ENCODE data around the gene GKN2. TPM values are rescaled to one million over a fixed set of nuclear protein-coding genes. Genes with fewer than 3 reads are reported as not detected.

Gene GKN2
- total RNA-seq, 1 experiment from 2014 or later: not detected

GRCh38 chr2:68946117-68946516, 6.6 kb downstream of the GKN2 start:
- H2AK5ac ChIP-seq (ENCODE audit: insufficient read length, low read length): no peak overlapping the region
- Mint-ChIP-seq H3K4me1 (peaks cover 12 to 13% of the 10 kb centered on the region in 2 experiments), H3K36me3 (ENCODE audit: insufficient read depth in 1 of 3, low read depth in 3 of 3) (no peaks in the 10 kb centered on the region), H3K27ac (no peak overlapping the region), H3K27me3 (ENCODE audit: low read depth) (peaks cover 11% of the 10 kb centered on the region), H3K9me3 (no peaks in the 10 kb centered on the region; a peak in 1 of 5 replicates), H3K4me3 (no peak overlapping the region)
- no peak overlapping the region for H2BK20ac ChIP-seq (ENCODE audit: low read depth, low read length, poor library complexity, severe bottlenecking)
- H2BK12ac ChIP-seq (ENCODE audit: insufficient read length, low read depth, low read length): no peak overlapping the region
- no peak overlapping the region for H3K27ac ChIP-seq (ENCODE audit: insufficient read length, low read depth, low read length)
- H3K18ac ChIP-seq (ENCODE audit: insufficient read length, low read depth, low read length): no peak overlapping the region
- H3K14ac ChIP-seq (ENCODE audit: insufficient read depth, low read length): no peak overlapping the region
- no peaks in the 10 kb centered on the region for H4K20me1 ChIP-seq (ENCODE audit: control insufficient read depth, insufficient read depth, insufficient read length)
- H3K27me3 ChIP-seq (ENCODE audit: insufficient read depth, low read length): no peaks in the 10 kb centered on the region
- no peaks in the 10 kb centered on the region for H3K4me1 ChIP-seq (ENCODE audit: insufficient read depth, low read length)
- no peak overlapping the region for H3K9ac ChIP-seq (ENCODE audit: extremely low read depth, insufficient read length, low read length)
- no peak overlapping the region for H3K4me2 ChIP-seq (ENCODE audit: insufficient read depth, insufficient read length, low read length)
- no peaks in the 10 kb centered on the region for H3K79me2 ChIP-seq (ENCODE audit: insufficient read depth, low read length)
- no peak overlapping the region for H2BK120ac ChIP-seq (ENCODE audit: low read depth, low read length, poor library complexity, severe bottlenecking)
- no peak overlapping the region for H2BK15ac ChIP-seq (ENCODE audit: low read depth, low read length)
- DNase-seq: no peak
- no peaks in the 10 kb centered on the region for H3K79me1 ChIP-seq (ENCODE audit: insufficient read depth, low read depth, low read length, poor library complexity, severe bottlenecking)
- H3K23ac ChIP-seq (ENCODE audit: insufficient read length, low read depth, low read length): no peak overlapping the region
- H4K5ac ChIP-seq (ENCODE audit: insufficient read length, low read depth, low read length): no peak overlapping the region
- H3K4ac ChIP-seq (ENCODE audit: low read depth, low read length): no peak overlapping the region
- no peak overlapping the region for H2AFZ ChIP-seq (ENCODE audit: low read length)
- no peak overlapping the region for H4K91ac ChIP-seq (ENCODE audit: insufficient read length, low read depth, low read length)
- H3T11ph ChIP-seq (ENCODE audit: low read length): no peak overlapping the region
- TF ChIP-seq, protein P1, sequence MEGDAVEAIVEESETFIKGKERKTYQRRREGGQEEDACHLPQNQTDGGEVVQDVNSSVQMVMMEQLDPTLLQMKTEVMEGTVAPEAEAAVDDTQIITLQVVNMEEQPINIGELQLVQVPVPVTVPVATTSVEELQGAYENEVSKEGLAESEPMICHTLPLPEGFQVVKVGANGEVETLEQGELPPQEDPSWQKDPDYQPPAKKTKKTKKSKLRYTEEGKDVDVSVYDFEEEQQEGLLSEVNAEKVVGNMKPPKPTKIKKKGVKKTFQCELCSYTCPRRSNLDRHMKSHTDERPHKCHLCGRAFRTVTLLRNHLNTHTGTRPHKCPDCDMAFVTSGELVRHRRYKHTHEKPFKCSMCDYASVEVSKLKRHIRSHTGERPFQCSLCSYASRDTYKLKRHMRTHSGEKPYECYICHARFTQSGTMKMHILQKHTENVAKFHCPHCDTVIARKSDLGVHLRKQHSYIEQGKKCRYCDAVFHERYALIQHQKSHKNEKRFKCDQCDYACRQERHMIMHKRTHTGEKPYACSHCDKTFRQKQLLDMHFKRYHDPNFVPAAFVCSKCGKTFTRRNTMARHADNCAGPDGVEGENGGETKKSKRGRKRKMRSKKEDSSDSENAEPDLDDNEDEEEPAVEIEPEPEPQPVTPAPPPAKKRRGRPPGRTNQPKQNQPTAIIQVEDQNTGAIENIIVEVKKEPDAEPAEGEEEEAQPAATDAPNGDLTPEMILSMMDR (conservative IDR thresholded peaks at IDR 0.05): no peak
- no peaks in the 10 kb centered on the region for H3K9me3 ChIP-seq (ENCODE audit: control insufficient read depth, low read depth, low read length)
- no peaks in the 10 kb centered on the region for H3K23me2 ChIP-seq (ENCODE audit: insufficient read length, low read depth, low read length, poor library complexity, severe bottlenecking)
- no peak overlapping the region for H3K56ac ChIP-seq (ENCODE audit: insufficient read length, low read depth, low read length)
- no peak overlapping the region for H2BK5ac ChIP-seq (ENCODE audit: insufficient read length, low read length)
- H4K8ac ChIP-seq (replicated peaks; ENCODE audit: insufficient read length, low read depth, low read length): no peak overlapping the region
- WGBS (ENCODE audit: extremely low coverage, insufficient read length, low lambda C conversion rate): no CpG with 5 or more reads among the region's 3 CpGs

Data from H9 (cell line).